GM12875 (cell line): Measurements from ENCODE around the gene ACYP2.

Experiments
- H3K4me3 ChIP-seq: one replicate; pipeline ENCODE4 v1.5.1; 2011; ENCODE audit warnings: low read depth, low read length, control low read depth
- CTCF ChIP-seq: IDR thresholded peaks from 2 replicates; pipeline ENCODE4 v1.5.1; 2011; ENCODE audit warnings: low read depth, mild to moderate bottlenecking, control low read depth, inconsistent platforms, low read length, moderate library complexity, borderline replicate concordance; ENCODE audit not compliant: insufficient read depth

Gene ACYP2

GRCh38 chr2:54336136-54336976 lies 220.9 kb downstream of the ACYP2 start:
- no peak for TF ChIP-seq CTCF
- H3K4me3 ChIP-seq = no peak overlapping the region

DNA sequence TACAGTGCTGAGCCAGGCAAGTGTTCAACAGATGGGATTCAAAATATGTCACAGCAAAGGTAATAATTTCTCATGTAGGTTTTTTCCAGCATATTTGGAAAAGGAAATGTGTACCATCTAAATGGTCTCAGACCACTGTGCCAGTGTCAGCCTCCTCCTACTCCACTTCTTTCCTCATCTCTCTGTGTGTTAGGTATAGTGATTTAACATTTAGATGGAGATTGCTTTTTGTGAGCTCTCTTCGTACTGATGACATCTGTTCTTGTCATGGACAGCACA lies 221.5 kb downstream of the ACYP2 start:
- H3K4me3 ChIP-seq = no peak overlapping the region
- TF ChIP-seq CTCF = no peak

DNA sequence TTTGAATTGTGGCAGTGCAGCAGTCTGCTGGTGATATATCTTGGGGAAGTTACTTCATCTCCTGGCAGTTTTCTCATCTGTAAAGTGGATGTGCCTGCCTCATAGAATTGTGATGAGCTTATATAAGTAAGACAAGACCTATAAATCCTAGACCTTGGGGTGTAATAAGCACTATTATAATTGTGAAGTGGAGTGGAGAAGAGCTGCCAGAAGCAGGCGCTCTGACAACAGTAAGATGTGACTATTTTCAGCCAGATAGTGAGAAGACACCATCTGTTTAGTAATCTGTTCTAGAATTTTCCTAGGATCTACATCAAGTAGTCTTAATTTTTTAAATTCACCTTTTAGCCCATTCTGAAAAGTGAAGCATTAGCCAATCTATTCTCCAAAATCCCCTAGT lies 226.2 kb downstream of the ACYP2 start:
- TF ChIP-seq CTCF = no peak
- H3K4me3 ChIP-seq = no peak overlapping the region

GRCh38 chr2:54342603-54343002 lies 227.2 kb downstream of the ACYP2 start:
- H3K4me3 ChIP-seq = no peak overlapping the region
- TF ChIP-seq CTCF = no peak

DNA sequence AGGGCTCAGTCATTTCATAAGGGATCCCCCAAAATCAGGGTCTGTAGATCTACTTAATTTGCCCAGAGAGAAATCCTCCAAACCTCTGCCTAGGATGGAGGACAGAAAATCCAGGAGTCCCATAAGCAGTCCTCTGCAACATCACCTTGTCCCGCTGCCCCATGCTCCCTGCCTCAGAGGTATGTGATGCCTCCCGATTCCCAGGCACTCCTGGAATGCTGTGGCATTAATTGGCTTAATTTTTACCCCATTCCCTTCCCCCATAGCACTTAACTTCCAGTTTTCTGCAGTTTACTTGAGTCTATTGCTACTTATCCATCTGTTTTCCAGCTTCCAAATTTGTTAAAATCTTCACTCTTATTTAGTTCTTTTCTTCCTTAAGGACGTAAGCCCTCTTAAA lies 232.2 kb downstream of the ACYP2 start:
- TF ChIP-seq CTCF = no peak
- H3K4me3 ChIP-seq = no peak overlapping the region

GRCh38 chr2:54348646-54349045 lies 233.2 kb downstream of the ACYP2 start:
- H3K4me3 ChIP-seq = no peak overlapping the region
- no peak for TF ChIP-seq CTCF

GRCh38 chr2:54350426-54350825 lies 235.0 kb downstream of the ACYP2 start:
- no peak for TF ChIP-seq CTCF
- no peak overlapping the region for H3K4me3 ChIP-seq
